GM21528 (cell line): Measurements from ENCODE around the gene ELOA.
A peak's percentile ranks its signal among the peaks of the same experiment; 100 is the strongest.
"Not testable (repeated sequence)": the region's sequence is repeated elsewhere in the genome, so short reads cannot be mapped to it uniquely, and the experiment has no call there.

Source experiments
- ATAC-seq: cut with Tn5 transposase; IDR thresholded peaks from one replicate; pipeline ENCODE4 v1.9.1; 2021; ENCODE audit warnings: mild to moderate bottlenecking, moderate library complexity; ENCODE audit not compliant: unreplicated experiment, low FRiP score

ELOA gene

GRCh38 chr1:23732363-23733224 is 10.7 kb upstream of the ELOA start:
- no peak for ATAC-seq

GRCh38 chr1:23733281-23733680 is 10.0 kb upstream of the ELOA start:
- not testable (repeated sequence) for ATAC-seq

DNA sequence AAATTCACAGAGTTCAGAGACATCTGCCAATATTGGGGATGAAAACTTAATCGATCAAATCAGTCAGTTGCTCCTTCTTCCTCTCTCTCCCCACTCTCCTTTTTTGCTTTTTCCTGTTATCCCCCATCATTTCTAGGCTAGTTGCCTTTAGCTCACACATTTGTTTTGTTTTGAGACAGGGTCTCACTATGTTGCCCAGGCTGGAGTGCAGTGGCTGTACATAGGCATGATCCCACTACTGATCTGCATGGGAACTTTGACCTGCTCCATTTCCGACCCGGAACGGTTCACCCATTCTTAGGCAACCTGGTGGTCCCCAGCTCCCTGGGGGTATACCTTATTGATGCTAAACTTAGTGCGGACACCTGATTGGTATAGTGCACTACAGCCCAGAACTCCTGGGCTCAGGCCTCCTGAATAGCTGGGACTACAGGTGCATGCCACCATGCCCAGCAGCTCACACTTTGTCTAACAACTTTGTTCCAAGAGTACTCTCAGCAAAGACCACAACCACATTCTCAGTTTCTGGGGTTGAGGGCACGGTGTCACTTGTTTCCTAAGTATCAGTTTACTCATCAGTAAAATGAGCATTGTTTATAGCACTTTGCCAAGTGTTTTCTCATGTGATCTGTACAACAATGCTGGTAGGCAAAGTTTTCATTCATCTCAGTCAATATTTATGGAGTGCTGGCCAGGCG is 6.7 kb upstream of the ELOA start:
- no peak for ATAC-seq

DNA sequence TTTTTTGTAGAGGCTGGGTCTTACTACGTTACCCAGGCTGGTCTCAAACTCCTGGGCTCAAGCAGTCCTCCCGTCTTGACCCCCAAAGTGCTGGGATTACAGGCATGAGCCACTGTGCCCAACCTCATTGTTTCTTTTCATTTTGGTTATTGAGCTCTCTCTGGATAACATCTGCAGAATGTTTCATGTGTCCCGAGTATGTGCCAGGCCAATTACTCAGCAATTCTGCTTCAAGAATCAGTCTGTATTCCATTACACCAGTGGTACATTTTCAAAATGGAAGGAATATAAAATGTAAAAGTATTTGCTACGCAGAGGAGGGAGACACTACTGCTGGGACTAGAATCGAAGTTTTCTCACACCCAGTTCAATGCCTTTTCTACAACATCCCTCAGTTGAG is 1.7 kb upstream of the ELOA start:
- no peak for ATAC-seq

DNA sequence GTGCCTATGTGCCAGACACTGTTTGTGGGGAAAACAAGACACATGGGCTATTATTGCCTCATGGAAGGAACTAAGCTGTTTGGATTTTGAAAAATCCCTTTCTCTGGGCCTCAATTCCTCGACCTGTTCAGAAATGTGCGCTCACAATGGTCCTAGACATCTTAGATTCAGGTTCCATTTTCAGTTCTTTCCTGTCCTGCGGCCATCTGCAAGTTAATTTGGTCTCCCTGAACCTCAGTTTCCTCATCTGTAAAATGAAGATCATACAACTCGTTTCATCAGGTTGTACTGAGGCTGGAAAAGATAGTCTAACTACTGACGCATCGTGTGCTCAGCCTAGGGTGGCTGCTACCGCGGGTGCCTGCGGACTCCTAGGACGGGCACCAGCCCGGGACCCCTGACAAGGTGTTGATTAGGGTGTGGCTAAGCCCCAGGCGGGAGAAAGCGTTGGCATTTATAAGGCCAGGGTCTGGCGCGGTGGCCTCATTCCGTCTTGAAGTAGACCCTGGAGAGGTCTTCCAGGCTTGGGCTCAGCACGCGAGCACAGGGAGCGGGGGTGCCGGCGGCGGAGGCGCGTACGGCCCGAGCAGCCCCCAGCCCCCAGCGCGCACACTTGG is 493 bp upstream of the ELOA start:
- peak; percentile 38 for ATAC-seq

DNA sequence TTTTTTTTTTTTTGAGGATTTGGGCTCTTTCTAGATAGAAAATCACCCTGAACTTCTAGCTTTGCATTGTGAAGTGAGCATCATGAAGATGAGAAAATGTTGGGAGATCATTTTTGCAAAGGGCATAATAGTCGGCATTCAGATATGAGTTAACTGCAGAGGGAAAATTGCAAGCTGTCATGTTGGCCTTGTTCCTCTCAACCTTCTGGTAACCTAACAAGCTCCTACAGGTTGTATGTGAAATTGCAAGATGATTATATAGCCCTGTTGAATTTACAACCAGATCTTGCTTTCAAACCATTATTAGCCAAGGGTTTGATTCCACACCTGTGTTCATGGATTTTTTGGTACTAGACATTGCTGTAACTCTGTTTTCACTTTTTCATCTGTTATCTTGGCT is 2.2 kb downstream of the ELOA start:
- ATAC-seq: no peak

DNA sequence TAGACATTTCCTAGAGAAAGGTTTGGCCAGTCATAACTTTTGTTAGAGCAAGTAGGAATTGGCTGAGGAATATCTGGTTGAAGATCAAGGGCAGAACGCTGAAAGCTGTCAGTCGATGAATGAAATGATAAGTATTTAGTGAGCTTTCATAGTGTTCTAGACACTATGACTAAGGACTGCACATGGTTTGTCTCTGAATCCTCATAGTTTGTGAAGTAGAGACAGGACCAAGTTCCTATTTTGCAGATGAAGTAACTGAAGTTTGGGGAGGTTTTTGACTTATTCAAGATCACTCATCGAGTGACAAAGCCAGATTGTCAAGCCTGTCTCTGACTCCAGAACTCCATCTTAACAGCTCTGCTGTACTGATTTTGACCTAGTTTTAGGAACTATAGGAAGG is 4.7 kb downstream of the ELOA start:
- no peak for ATAC-seq

DNA sequence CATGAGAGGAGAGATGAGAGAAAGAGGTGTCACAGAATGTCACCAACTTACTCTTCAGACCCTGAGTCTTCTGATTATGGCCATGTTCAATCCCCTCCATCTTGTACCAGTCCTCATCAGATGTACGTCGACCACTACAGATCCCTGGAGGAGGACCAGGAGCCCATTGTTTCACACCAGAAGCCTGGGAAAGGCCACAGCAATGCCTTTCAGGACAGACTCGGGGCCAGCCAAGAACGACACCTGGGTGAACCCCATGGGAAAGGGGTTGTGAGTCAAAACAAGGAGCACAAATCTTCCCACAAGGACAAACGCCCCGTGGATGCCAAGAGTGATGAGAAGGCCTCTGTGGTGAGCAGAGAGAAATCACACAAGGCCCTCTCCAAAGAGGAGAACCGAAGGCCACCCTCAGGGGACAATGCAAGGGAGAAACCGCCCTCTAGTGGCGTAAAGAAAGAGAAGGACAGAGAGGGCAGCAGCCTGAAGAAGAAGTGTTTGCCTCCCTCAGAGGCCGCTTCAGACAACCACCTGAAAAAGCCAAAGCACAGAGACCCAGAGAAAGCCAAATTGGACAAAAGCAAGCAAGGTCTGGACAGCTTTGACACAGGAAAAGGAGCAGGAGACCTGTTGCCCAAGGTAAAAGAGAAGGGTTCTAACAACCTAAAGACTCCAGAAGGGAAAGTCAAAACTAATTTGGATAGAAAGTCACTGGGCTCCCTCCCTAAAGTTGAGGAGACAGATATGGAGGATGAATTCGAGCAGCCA is 8.0 kb downstream of the ELOA start:
- ATAC-seq: no peak

GRCh38 chr1:23751815-23752200 is 8.5 kb downstream of the ELOA start:
- no peak for ATAC-seq

DNA sequence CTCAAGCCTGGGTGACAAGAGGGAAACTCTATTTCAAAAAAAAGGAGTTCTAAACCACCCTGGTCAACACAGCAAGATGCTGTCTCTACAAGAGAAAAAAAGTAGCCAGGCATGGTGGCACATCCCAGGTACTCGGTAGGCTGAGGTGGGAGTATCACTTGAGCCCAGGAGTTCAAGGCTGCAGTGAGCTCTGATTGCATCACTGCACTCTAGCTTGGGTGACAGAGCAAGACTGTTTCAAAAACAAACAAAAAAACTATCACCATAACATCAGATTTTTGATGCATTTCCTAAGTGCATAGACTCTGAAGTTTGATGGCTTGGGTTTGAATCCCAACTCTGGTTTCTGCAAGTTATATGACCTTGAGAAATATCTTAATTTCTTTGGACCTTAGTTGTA is 9.6 kb downstream of the ELOA start:
- no peak for ATAC-seq

DNA sequence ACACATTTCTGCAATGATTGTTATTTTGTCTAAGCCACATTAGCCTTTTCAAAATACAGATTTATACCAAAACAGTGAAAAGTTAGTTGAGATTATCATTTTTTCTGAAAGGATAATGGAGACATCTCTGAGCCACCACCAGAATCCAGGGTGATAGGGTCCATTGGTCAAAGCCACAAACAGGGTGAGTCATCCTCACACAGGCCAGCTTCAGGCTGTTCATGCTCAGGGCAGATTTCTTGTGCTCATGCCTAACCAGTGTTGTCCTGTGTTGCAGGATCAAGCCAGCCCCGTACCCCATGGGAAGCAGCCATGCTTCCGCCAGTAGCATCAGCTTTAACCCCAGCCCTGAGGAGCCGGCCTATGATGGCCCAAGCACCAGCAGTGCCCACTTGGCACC is 13.4 kb downstream of the ELOA start:
- no peak for ATAC-seq

GRCh38 chr1:23757812-23758211 is 14.5 kb downstream of the ELOA start:
- ATAC-seq: no peak

- no peak for ATAC-seq
Observed at GRCh38 chr1:23759277-23759676, 16.0 kb downstream of the ELOA start.

DNA sequence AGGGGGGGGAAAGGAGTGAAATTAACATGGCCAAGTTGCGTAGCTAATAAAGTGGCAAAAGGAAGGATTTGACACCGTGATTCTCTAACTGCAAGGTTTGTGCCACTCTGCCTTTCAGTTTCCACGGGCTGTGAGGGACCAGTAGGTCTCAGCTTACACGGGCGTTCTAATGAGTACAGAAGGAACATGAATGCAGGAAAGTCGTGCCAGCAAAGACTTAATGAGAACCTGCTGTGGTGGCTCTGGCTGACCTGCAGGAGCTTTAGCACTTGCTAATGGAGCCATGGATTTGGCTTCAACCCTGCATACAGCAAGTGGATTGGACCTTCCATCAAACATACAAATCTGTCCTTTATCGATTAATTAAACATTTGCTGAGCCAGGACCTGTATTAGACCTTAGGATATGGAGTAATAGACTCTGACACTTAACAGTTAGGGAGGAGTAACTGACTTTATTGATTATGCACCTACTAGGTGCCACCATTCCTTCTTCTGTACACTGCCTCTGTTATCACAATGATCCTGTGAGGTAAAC is 19.8 kb downstream of the ELOA start:
- ATAC-seq: no peak

DNA sequence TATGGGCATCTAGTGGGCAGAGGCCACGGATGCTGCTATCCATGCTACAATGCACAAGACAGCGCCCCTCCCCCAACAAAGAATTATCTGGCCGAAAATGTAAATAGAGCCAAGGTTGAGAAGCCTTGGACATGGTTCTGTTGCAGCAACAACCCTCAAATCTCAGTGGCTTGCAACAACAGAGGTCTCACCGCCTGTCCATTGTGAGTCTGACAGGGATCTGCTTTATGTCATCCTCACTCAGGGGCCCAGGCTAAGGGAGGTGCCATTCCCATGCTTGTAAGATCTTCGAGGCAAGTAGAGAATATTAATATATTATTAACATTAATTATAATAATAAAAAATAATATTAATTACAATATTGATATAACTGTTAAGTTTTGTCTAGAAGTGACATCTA is 25.5 kb downstream of the ELOA start:
- no peak for ATAC-seq

DNA sequence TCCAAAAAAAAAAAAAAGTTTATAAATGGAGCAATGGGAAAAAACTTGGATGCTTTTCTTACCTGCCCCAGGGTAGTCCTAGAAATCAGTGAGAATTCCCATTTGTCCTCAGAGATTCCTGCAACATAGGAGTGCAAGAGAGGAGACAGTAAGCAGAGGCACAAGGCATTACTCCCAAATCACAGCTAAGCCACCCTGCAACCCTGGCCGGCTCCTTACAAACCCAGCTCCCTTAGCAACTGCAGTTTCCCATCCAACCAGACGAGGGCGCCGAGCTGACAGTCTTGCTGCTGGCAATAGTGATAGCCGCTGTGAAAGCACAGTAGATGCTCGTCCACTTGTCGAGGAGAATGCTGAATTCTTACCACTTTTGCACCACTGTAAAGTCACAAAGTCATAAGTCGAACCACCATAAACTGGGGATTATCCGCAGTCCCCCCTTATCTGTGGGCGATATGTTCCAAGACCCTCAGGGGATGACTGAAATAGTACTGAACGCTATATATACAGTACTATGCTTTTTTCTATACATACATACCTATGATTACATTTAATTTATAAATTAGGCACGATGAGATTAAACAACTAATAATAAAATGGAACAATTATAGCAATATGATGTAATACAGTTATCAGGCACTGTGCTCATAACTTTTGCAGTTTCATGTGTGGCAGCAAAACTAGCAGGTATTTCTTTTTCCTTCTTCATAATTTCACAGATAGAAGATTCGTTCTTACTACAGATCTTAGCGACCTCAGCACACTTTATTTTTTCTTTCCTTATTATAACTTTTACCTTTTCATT is 29.0 kb downstream of the ELOA start:
- peak; percentile 58 for ATAC-seq

GRCh38 chr1:23772854-23773242 is 29.6 kb downstream of the ELOA start:
- ATAC-seq: no peak

DNA sequence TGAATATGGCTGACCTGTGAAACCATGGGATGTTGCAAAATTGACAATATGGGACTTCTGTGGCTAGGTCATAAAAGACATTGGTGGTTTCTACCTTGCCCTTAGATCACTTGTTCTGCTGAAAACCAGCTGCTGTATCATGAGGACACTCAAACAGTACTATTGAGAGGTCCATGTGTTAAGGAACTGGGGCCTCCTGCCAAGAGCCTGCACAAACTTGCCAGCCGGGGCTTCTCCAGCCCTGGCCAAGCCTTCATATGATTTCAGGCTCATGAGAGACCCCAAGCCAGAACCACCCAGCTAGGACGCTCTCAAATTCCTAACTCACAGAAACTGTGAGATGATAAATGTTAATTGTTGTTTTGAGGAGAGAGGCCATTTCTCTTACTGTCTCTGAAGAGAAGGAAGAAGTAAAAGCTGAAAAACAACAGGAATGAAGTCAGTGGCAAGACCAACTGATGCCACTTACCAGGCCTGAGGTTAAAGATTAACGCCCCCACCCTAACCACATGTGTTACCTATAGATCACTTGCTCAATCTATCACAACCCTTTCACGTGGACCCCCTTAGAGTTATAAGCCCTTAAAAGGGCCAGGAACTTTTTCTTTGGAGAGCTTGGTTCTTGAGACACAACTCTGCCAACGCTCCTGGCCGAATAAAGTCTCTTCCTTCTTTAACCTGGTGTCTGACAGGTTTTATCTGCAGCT is 31.1 kb downstream of the ELOA start:
- ATAC-seq: no peak

DNA sequence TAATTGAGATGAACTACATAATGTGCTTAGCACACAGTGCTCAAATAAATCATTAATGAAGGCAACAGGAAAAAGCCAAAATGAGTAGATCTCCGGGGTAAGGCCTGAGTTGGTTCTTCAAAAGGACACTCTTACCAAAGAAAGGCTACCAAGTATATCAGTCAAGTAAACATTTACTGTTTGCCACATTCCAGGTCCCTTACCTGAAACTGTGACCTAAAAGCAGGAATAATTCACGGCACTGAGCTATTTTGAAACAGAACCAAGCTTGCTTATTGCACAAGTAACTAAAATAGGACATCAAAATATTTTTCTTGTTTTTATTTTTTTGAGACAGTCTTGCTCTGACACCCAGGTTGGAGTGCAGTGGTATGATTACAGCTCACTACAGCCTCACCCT is 32.9 kb downstream of the ELOA start:
- ATAC-seq: no peak
